Neural progenitor cell (in vitro differentiated cells): Measurements from ENCODE around the gene SEMA4A. TPM values are rescaled to one million over a fixed set of nuclear protein-coding genes. Genes with fewer than 3 reads are reported as not detected.
"Not testable (repeated sequence)": the region's sequence is repeated elsewhere in the genome, so short reads cannot be mapped to it uniquely, and the experiment has no call there.

Experiments
- DNase-seq: peaks from one replicate; pipeline ENCODE4 v3.0.0-alpha.2; 2016; ENCODE audit warnings: low spot score
- H2AFZ ChIP-seq: fragments of 200-600 bp; sonication (generic); replicated peaks from 2 replicates; pipeline ENCODE4 v1.6.1; 2016; ENCODE audit warnings: antibody characterized with exemption
- H3F3A ChIP-seq: fragments of 200-600 bp; sonication (generic); 2 replicates; pipeline ENCODE4 v1.6.1; 2016; ENCODE audit warnings: antibody characterized with exemption, low read depth
- H3K27ac ChIP-seq: fragments of 200-600 bp; sonication (generic); 2 replicates; pipeline ENCODE4 v1.5.1; 2016; ENCODE audit warnings: mild to moderate bottlenecking
- H3K27me3 ChIP-seq: fragments of 200-600 bp; sonication (generic); 2 replicates; pipeline ENCODE4 v1.6.1; 2016; ENCODE audit warnings: mild to moderate bottlenecking, moderate library complexity
- H3K36me3 ChIP-seq: fragments of 200-600 bp; sonication (generic); 2 replicates; pipeline ENCODE4 v1.5.1; 2016
- H3K4me1 ChIP-seq: fragments of 200-600 bp; sonication (generic); 2 replicates; pipeline ENCODE4 v1.6.1; 2016; ENCODE audit warnings: mixed run types
- H3K4me2 ChIP-seq: fragments of 200-600 bp; sonication (generic); 2 replicates; pipeline ENCODE4 v1.6.1; 2016
- H3K4me3 ChIP-seq: fragments of 200-600 bp; sonication (generic); 2 replicates; pipeline ENCODE4 v1.5.1; 2016
- H3K79me2 ChIP-seq: fragments of 200-600 bp; sonication (generic); 2 replicates; pipeline ENCODE4 v1.6.1; 2016; ENCODE audit warnings: low read depth
- H3K9ac ChIP-seq: fragments of 200-600 bp; sonication (generic); 2 replicates; pipeline ENCODE4 v1.6.1; 2016
- H3K9me3 ChIP-seq: fragments of 200-600 bp; sonication (generic); 2 replicates; pipeline ENCODE4 v1.5.1; 2016; ENCODE audit warnings: low read depth
- H4K20me1 ChIP-seq: fragments of 200-600 bp; sonication (generic); 2 replicates; pipeline ENCODE4 v1.6.1; 2016; ENCODE audit warnings: low read depth
- H3K27ac Mint-ChIP-seq: 3 replicates; pipeline ENCODE4 v1.8.0; 2021; ENCODE audit warnings: mixed read lengths
- H3K27me3 Mint-ChIP-seq: 2 replicates; pipeline ENCODE4 v1.8.0; 2022; ENCODE audit warnings: low read depth, mild to moderate bottlenecking, inconsistent platforms, moderate library complexity, mixed read lengths; ENCODE audit not compliant: insufficient read depth
- H3K36me3 Mint-ChIP-seq: 3 replicates; pipeline ENCODE4 v1.8.0; 2021; ENCODE audit warnings: mixed read lengths
- H3K4me1 Mint-ChIP-seq: 3 replicates; pipeline ENCODE4 v1.8.0; 2021; ENCODE audit warnings: mixed read lengths
- H3K4me3 Mint-ChIP-seq: 3 replicates; pipeline ENCODE4 v1.8.0; 2021; ENCODE audit warnings: mild to moderate bottlenecking, moderate library complexity, mixed read lengths
- H3K9me3 Mint-ChIP-seq: 3 replicates; pipeline ENCODE4 v1.8.0; 2020; ENCODE audit warnings: mixed read lengths
- EZH2 ChIP-seq: fragments of 200-600 bp; sonication (generic); IDR thresholded peaks from 2 replicates; pipeline ENCODE4 v1.6.1; 2017; ENCODE audit warnings: antibody characterized with exemption, mild to moderate bottlenecking, moderate library complexity
- EZH2phosphoT487 ChIP-seq: fragments of 200-600 bp; sonication (generic); IDR thresholded peaks from 2 replicates; pipeline ENCODE4 v1.6.1; 2017; ENCODE audit warnings: antibody characterized with exemption
- total RNA-seq: library from RNA; depleted of rRNA; stranded (reverse); fragments of >200 nt; gene quantifications from 2 replicates; pipeline ENCODE4 v1.2.3, GENCODE V29; 2015; ENCODE audit warnings: low replicate concordance
- TF ChIP-seq, protein P1 (sequence below): fragments of 200-600 bp; sonication (generic); IDR thresholded peaks from 2 replicates; pipeline ENCODE4 v1.5.1; 2017; ENCODE audit warnings: antibody characterized with exemption, mild to moderate bottlenecking

SEMA4A gene
- total RNA-seq, 1 donor from 2014 or later, result 0.69 TPM

DNA sequence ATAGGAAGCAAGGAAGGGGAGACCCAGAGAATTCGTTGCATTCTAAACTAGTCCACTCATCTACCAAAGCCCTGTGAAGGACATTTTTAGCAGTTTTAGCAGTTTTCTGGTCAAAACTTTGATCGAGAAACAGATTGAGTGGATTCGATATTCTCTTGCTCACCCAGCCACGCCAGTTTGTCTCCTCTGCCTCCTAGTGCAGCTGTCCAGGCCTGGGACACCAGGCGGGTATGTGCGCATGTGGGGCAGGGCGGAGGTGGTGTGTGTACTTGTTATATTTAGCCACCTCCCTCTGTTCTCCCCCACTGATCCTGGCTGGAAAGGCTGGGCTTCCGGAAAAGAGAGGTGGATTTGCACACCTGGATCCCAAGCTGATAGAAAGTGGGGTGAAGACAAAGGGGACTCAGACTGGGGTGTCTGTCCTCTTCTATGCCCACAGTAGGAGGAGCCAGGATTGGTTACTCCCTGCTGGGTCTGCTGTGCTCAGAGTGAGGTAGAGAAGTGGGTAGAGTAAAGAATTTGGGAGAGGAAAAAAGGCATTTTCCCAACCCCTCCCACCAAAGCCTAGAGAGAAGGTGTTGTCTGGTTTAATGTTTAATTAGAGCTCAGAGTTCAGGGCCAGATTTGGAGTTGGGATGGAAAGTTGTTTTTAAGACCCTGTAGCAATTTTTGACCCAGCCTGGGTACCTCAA lies 35.1 kb upstream of the SEMA4A start:
- Histone ChIP-seq H4K20me1 (peaks cover 100% of the 10 kb centered on the region), H2AFZ (no peak overlapping the region), H3K4me3 (no peak overlapping the region), H3K79me2 (peaks cover 32% of the 10 kb centered on the region), H3F3A (peaks cover 28% of the 10 kb centered on the region), H3K9ac (no peak overlapping the region), H3K27me3 (peaks cover 19% of the 10 kb centered on the region), H3K4me2 (no peak overlapping the region), H3K36me3 (no peaks in the 10 kb centered on the region), H3K9me3 (no peaks in the 10 kb centered on the region), H3K27ac (no peak overlapping the region), H3K4me1 (peaks cover 34% of the 10 kb centered on the region)
- no peak for DNase-seq
- Mint-ChIP-seq H3K27me3 (peaks cover 7% of the 10 kb centered on the region), H3K4me1 (peaks cover 55% of the 10 kb centered on the region), H3K27ac (no peak overlapping the region), H3K4me3 (peak overlapping the region; percentile 27), H3K9me3 (no peaks in the 10 kb centered on the region), H3K36me3 (peaks cover 12% of the 10 kb centered on the region)
- TF ChIP-seq, protein P1, sequence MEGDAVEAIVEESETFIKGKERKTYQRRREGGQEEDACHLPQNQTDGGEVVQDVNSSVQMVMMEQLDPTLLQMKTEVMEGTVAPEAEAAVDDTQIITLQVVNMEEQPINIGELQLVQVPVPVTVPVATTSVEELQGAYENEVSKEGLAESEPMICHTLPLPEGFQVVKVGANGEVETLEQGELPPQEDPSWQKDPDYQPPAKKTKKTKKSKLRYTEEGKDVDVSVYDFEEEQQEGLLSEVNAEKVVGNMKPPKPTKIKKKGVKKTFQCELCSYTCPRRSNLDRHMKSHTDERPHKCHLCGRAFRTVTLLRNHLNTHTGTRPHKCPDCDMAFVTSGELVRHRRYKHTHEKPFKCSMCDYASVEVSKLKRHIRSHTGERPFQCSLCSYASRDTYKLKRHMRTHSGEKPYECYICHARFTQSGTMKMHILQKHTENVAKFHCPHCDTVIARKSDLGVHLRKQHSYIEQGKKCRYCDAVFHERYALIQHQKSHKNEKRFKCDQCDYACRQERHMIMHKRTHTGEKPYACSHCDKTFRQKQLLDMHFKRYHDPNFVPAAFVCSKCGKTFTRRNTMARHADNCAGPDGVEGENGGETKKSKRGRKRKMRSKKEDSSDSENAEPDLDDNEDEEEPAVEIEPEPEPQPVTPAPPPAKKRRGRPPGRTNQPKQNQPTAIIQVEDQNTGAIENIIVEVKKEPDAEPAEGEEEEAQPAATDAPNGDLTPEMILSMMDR, result no peak
- no peak for TF ChIP-seq EZH2
- no peak for TF ChIP-seq EZH2phosphoT487

- H3K4me1 Mint-ChIP-seq, result peaks cover 51% of the 10 kb centered on the region
- DNase-seq, result no peak
- peaks cover 13% of the 10 kb centered on the region for H3K27me3 ChIP-seq
- H3K27ac ChIP-seq, result no peak overlapping the region
- peaks cover 12% of the 10 kb centered on the region for H3K36me3 Mint-ChIP-seq
- H3K9me3 ChIP-seq, result no peaks in the 10 kb centered on the region
- H3K27ac Mint-ChIP-seq, result peak overlapping the region; percentile 66
- no peak overlapping the region for H3K4me3 ChIP-seq
- peaks cover 34% of the 10 kb centered on the region for H3F3A ChIP-seq
- peaks cover 9% of the 10 kb centered on the region for H3K27me3 Mint-ChIP-seq
- no peak overlapping the region for H2AFZ ChIP-seq
- peaks cover 36% of the 10 kb centered on the region for H3K79me2 ChIP-seq
- H3K9ac ChIP-seq, result no peak overlapping the region
- H3K4me2 ChIP-seq, result no peak overlapping the region
- TF ChIP-seq, protein P1, result no peak
- TF ChIP-seq EZH2 (no peak), EZH2phosphoT487 (no peak)
- H3K4me3 Mint-ChIP-seq, result no peak overlapping the region
- peaks cover 100% of the 10 kb centered on the region for H4K20me1 ChIP-seq
- no peaks in the 10 kb centered on the region for H3K9me3 Mint-ChIP-seq
- no peaks in the 10 kb centered on the region for H3K36me3 ChIP-seq
- H3K4me1 ChIP-seq, result peaks cover 35% of the 10 kb centered on the region
Observed at GRCh38 chr1:156119503-156120209, 33.7 kb upstream of the SEMA4A start.

DNA sequence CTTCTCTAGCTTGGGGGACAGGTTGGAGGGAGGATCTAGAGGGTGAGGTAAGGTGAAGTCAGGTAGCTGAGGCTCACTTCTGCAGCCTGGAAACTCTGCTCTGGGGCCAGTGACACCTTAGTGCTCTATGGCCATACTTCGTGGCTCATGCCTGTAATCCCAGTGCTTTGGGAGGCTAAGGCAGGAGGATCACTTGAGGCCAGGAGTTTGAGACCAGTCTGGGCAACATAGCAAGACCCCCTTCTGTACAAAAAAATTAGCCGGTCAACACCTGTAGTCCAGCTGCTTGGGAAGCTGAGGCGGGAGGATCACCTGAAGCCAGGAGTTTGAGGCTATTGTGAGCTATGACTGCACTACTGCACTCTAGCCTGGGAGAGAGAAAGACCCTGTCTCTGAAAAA lies 33.1 kb upstream of the SEMA4A start:
- Mint-ChIP-seq H3K4me1 (peaks cover 52% of the 10 kb centered on the region), H3K27ac (no peak overlapping the region), H3K36me3 (peaks cover 10% of the 10 kb centered on the region), H3K4me3 (no peak overlapping the region), H3K9me3 (no peaks in the 10 kb centered on the region), H3K27me3 (peaks cover 9% of the 10 kb centered on the region)
- Histone ChIP-seq H3K4me1 (peaks cover 29% of the 10 kb centered on the region), H3K9me3 (no peaks in the 10 kb centered on the region), H2AFZ (no peak overlapping the region), H3K27me3 (peaks cover 6% of the 10 kb centered on the region), H3K27ac (no peak overlapping the region), H3K79me2 (peaks cover 39% of the 10 kb centered on the region), H3F3A (peaks cover 38% of the 10 kb centered on the region), H3K4me2 (no peak overlapping the region), H3K9ac (no peak overlapping the region), H4K20me1 (peaks cover 100% of the 10 kb centered on the region), H3K36me3 (no peaks in the 10 kb centered on the region), H3K4me3 (no peak overlapping the region)
- no peak for DNase-seq
- TF ChIP-seq EZH2phosphoT487, result no peak
- TF ChIP-seq, protein P1, result no peak
- no peak for TF ChIP-seq EZH2

GRCh38 chr1:156121005-156121404 lies 32.4 kb upstream of the SEMA4A start:
- H3K27ac ChIP-seq, H3K4me3 ChIP-seq, DNase-seq, H3K9me3 Mint-ChIP-seq, H2AFZ ChIP-seq, H3K4me3 Mint-ChIP-seq, H3K9ac ChIP-seq, H3K9me3 ChIP-seq, H3K36me3 ChIP-seq, H3K4me2 ChIP-seq, H3K27ac Mint-ChIP-seq, H3K27me3 Mint-ChIP-seq, H3K27me3 ChIP-seq: not testable (repeated sequence)
- peaks cover 10% of the 10 kb centered on the region for H3K36me3 Mint-ChIP-seq
- Histone ChIP-seq H3K79me2 (peaks cover 38% of the 10 kb centered on the region), H3F3A (peaks cover 38% of the 10 kb centered on the region), H3K4me1 (peaks cover 26% of the 10 kb centered on the region), H4K20me1 (peaks cover 100% of the 10 kb centered on the region)
- H3K4me1 Mint-ChIP-seq, result peaks cover 48% of the 10 kb centered on the region
